NCI-H2029 treated with DMSO at 0.1 percent for 48 hours (cell line): ENCODE results near the gene NXF1.
"Not testable (repeated sequence)": the region's sequence is repeated elsewhere in the genome, so short reads cannot be mapped to it uniquely, and the experiment has no call there.

Experiments
- DNase-seq: peaks from one replicate; lab custom pipeline; 2025; lab: John Stamatoyannopoulos, UW

NXF1 gene

DNA sequence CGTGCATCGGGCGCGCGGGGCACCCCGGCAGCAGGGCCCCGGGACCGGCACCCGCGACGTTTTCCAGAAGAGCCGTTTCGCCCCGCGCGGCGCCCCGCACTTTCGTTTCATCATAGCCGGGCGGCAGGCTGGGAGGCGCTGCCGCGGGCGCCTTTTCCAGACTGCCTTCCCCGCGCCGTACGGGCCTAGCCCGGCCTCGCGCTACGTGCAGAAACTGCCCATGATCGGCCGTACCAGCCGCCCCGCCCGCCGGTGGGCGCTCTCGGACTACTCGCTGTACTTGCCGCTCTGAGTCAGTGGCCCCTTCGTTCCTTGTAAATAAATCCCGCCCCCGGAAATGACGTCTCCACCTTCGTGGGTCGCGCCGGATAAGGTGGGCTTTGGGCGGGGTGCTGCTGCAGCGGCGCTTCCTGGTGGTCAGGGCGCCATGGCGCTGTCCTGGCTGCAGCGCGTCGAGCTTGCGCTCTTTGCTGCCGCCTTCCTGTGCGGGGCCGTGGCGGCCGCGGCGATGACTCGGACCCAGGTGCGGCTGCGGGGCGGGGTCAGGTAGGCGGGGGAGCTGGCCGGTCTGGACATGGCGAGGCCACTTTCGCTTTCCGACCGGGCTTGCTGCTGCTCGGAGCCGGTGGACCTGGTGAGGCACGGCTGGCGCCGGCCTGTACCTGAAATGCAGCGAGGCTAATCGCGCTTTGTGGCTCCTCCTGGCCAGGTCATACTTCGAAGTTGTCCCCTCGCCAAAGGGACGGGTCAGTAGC lies 18.1 kb downstream of the NXF1 start, which contains the start of gene TMEM179B:
TMEM179B (plus strand) TSS at position 398 of the 755 bp plus-strand sequence; CDS start at position 428, 30 bp downstream.
- DNase-seq = peak; percentile 74

DNA sequence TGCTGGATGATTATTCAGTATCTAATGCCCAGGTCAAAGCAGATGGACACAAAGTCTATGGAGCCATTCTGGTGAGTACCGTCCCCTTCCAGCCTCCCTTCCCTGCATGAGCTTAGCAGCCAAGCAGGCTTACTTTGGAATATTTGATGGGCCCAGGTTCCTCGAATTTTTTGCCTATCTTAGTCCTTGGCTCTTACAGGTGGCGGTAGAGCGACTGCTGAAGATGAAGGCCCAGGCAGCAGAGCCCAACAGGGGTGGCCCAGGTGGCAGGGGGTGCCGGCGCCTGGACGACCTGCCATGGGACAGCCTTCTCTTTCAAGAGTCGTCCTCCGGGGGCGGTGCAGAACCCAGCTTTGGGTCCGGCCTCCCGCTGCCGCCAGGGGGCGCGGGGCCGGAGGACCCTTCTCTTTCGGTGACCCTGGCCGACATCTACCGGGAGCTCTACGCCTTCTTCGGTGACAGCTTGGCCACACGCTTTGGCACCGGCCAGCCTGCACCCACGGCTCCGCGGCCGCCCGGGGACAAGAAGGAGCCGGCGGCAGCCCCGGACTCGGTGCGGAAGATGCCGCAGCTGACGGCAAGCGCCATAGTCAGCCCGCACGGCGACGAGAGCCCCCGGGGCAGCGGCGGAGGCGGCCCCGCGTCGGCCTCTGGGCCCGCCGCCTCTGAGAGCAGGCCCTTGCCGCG lies 18.8 kb downstream of the NXF1 start:
- no peak for DNase-seq

DNA sequence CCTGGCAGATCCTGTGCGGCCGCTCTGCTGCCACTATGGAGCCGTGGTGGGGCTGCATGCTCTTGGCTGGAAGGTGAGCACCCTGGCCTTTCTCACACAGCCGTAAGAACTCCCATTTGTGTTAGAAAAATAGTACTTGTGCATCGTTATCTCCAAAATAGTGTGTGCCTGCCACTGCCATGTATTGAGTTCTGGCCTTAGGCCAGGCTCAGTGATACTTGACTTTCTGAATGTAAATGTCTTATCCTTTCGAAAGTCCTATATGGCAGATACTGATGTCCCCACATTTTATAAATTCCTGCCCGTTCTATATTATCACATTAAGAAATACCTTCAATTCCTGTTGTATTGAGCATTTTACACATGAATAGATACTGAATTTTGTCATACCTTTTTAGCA lies 22.5 kb downstream of the NXF1 start:
- no peak for DNase-seq

DNA sequence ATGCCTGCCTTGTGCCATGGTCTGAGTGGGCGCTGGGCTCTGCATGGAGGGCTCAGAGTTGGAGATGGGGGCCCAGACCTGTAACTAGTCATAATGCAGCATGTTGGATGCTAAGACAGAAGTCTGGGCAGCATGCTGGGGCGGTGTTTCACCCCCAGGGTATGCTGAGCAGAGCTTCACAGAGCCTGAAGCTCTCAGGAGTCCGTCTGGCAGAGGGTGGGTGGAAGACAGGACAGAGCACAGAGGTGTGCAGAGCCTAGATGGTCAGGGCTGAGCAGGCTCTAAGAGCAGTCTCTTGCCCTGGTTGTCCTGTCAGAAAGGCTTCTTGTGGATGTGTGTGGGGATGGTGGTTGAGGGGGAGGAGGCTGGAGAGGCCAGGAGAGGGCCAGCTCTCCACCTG lies 26.8 kb downstream of the NXF1 start:
- DNase-seq = no peak

DNA sequence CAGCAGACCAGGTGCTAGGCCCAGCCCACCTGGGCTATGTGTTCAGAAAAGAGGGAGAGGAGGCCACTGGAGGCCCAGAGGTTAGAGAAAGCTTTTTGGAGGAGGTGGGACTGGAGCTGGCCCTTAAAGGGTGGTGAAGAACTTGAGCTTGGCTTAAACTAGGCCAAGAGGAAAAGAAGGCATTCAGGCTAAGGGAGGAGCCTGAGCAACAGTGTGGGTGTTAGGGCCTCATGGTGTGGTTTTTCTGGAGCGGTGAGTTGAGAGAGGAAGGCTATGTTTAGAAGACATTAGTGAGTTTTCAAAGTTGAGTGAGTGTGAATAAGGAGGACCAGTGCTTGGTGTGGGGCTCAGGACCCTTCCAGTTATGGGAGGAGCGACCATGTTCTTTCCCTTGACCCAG lies 27.9 kb downstream of the NXF1 start:
- no peak for DNase-seq

DNA sequence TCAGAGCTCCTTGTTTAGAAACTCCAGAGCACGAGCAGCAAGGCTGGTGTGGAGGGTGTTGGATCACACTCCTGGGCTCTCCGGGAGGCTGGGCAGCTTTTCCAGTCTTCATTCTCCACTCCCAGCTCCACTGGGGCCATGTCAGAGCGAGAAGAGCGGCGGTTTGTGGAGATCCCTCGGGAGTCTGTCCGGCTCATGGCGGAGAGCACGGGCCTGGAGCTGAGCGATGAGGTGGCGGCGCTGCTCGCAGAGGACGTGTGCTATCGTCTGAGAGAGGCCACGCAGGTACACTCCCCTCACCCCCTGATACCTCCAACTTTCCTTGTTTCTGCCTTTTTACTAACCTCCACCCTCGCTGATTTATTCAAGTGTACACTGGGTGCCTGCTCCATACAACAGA lies 29.6 kb downstream of the NXF1 start:
- DNase-seq = no peak

DNA sequence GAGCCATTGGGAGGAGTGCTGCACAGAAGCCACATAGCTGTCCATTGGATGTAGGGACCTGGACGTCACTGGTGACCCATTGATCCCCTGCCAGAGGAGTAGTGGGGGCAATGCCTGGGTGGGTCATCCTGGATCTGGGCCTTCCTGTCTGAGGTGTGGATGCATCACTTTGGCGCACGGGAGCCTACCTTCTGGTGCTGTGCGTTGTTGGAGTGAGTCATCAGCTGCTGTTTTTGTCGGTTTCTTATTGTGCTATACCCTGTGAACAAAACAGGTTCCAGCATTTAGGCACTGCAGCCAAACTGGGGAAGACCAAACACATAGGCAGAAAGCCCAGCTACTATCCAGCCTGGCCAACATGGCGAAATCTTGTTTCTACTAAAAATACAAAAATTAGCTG lies 30.8 kb downstream of the NXF1 start:
- DNase-seq = no peak

DNA sequence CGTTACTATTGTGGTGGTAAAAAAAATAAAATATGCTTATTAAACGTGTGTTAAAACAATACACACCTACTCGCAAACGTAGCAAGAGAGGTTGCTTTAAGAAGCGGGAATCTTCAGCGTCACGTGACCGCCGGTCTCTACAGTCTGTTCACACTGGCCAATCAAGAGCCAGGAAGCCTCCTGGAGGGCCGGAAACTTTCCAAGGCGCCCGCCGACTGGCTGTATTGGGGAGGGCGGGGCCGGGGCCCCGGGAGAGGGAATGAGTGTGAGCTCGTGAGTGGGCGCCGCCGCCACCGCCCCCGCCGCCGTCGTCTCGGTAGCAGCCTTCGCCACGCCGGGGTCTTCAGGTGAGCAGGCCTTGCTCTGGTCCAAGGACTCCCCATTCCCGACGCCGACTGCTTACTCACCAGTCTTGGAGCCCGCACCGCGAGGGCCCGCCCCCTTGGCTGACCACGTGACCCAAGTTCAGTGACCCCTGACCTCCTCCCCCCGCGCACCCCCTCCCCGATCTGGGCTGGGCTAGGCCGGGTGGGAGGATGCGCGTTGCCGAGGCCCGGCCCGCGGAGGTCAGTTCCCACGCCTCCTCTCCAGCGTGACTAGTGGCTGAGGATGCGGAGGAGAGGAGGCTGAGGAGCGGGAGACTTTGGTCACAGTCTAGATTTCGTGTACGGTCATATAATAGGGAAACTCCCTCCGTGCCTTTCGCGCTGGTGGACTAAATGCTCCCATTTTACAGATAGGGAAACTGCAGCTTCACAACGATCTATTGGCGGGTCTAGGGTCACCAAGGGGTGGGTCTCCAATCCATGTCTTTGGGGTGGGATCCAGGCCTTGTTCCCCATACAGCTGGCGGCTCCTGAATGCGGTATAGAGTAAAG lies 33.9 kb downstream of the NXF1 start, which contains the start of gene TAF6L:
TAF6L (plus strand) TSS at position 253 of the 878 bp plus-strand sequence. CDS start 4,388 bp downstream, outside the sequence.
- DNase-seq = peak; percentile 91

DNA sequence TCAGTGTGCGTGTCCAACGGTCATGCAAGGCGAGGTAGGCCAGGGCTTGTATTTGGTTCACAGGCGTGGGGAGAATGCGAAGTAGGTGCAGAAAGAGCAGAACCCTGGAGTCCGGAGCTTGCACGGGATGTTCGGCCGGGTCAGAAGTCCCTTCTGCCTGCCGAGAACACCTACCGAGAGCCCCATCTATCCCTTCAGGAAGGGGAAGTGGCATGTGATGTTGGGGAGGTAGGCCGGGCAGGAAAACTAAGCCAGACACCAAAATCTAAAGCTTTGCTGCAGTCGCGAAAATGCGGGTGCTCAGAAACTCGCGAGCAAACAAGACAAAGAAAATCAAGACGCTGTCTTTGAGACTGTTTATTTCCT lies 34.5 kb downstream of the NXF1 start:
- no peak for DNase-seq

DNA sequence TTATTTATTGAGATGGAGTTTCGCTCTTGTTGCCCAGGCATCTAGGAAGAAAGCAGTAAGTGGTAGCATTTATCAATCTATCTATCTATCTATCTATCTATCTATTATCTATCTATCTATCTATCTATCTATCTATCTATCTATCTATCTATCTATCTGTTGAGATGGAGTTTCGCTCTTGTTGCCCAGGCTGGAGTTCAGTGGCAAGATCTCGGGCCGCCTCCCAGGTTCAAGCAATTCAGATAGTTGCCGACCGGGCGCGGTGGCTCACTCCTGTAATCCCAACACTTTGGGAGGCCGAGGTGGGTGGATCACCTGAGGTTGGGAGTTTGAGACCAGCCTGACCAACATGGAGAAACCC lies 44.4 kb downstream of the NXF1 start:
- DNase-seq = not testable (repeated sequence)

DNA sequence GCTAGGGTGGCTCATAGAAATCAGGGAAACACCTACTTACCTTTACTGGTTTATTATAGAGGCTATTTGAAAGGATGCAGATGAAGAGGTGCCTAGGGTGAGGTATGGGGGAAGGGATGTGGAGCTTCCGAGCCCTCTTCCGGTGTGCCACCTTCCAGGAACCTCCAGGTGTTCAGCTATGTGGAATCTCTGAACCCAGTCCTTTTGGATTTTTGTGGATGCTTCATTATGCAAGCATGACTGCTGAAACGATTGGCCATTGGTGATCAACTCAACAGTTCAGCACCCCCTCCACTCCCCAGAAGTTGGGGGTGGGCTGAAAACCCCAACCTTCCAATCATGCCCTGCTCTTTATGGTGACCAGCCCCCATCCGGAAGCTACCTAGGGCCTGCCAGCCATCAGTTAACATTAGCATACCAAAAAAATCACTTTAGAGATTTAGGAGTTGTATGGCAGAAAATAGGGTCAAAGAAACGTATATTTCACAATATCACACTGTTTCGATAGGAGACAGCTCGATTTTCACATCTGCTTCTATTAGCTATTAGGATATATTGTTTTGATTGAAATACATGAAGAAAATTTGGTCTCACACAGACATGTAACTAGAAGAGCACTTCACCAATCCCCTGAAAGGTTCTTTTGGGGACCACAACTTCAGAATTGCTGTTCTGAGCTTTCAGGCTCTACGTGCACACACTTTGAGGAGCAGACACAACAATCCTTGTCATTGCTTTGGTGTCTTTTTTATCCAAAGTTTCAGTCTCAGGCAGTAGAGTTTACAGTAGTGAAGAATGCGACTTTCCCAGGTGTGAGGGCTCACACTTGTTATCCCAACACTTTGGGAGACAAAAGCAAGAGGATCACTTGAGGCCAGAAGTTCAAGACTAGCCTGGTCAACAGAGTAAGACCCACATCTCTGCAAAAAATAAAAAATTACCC lies 47.1 kb downstream of the NXF1 start:
- DNase-seq = no peak

DNA sequence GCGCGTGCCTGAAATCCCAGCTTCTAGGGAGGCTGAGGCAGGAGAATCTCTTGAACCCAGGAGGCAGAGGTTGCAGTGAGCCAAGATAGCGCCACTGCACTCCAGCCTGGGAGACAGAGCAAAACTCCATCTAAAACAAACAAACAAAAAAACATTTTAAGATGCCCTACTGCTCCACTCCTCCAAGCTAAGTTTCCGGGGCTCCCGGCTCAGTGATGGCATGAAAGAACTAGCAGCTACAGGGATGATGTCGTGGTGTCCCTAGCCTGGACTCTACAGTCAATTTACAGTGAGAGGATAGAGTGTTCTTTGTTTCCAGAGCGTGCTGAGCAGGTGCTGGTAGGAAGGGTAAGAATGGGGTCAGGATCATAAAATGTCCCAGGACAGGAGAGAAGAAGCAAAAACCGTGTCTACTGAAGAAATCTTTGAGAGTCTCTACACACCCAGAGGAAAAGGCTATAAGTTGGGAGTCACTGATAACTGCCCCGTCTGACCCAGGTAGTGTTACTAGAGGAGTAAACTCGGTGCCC lies 50.1 kb downstream of the NXF1 start:
- DNase-seq = no peak

DNA sequence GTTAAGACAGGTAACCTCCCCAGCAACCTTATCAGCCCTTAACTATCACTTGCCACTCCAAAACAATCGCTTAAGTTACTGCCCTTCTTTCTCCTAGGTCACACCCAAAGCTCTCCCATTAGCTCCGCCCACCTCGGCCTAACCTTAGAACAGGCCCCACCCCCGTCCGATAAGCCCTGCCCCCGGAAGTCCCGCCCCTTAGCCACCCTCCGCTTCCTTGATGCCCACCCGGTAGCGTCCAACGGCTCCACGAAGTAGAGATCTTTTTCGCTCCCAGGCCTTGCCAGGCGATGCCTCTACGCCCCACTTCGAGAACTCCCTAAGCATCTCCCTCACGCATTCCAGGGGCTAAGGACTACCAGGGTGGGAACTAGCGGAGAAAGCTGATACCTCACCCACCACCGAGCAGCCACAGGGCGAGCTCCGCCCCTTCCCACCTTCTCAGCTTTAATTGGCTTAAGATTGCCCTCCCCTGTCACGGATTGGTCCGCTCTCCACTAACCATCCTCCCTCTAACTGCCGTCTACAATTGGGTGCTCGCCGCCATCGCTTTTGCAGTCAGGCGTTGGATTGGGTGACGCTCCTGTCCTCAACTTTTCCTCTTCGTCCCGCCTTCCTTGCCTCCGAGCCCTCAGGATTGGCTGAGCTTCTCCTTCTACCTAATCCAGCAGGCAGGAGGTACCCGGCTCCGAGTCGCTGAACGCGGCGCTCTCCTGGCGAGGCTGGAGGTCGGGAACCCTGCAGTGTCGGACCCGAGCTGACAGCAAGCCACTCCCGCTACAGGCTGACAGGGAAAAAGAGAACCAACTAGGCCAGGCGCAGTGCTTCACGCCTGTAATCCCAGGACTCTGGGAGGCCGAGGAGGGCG lies 51.3 kb downstream of the NXF1 start, which contains the start of gene ZBTB3:
ZBTB3 (minus strand) TSS at position 425 of the 868 bp plus-strand sequence. CDS start 496 bp downstream, outside the sequence.
- DNase-seq = peak; percentile 99

DNA sequence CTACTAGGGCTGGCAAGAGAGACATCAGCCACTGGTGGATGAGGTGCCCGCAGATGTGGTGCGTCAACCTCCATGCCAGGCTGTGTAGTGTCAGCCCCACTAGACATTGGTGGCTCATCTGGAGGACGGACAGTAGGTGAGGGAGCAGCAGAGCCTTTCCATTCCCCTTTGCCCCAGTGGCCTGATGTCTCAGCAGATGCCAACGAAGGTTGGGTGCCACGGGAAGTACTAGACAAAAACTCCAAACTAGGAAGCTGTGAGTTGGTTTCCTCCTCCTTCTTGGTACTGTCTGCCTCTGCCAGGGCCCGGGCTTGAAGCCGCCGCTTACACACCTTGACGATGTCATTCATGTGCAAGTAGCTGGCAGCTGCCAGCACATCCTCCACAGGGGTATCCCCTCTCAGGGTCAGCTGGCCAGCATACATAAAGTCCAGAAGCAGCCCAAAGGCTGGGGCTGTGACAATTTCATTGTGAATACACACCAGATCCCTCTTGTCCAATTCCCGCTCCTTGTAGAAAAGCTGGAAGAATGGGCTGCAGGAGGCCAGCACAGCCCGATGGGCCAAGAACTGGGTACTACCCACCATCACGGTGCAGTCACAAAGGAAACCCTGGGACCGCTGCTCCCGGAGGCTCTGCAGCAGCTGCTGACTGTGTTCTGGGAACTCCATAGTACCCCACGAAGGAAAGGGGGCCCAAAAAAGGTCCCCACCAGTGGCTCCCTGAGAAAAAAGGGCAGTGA lies 52.1 kb downstream of the NXF1 start:
- DNase-seq = no peak

DNA sequence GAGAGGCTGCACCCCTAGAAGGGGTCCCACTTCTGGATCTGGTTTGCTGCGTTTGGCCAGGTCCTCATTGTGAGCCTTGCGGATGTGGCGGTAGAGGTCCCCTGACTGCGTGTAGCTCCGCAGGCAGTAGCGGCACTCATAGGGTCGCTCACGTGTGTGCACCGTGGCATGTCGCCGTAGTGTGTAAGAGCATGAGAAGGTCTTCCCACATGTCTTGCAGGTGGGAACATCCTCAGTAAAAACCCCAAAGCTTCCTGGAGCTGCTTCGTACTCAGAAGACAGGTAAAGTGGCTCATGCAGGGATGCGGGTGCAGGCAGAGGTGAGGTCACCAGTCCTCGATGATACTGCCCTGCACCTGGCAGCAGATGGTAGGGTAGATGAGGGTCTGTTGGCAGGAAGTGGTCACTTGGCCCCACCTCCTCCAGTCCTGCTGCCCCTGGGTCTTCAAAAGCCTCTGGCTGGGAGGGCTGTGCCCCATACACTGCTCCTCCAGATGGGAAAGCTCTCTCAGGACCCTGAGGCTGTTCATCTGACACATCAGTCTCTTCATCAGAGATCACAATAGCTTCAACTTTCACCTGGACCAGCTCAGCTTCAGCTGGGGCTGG lies 53.0 kb downstream of the NXF1 start:
- DNase-seq = no peak

DNA sequence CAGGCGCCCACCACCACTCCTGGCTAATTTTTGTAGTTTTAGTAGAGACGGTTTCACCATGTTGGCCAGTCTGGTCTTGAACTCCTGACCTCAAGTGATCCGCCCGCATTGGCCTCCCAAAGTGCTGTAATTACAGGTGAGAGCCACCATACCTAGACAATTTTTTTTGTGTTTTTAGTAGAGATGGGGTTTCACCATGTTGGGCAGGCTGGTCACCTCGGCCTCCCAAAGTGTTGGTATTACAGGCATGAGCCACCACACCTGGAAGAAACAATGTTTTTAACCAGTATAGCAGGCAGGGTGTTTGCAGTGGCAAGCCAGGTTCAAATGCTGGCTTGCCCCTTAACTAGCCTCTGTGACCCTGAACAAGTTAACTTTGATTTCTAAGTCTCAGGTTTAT lies 55.3 kb downstream of the NXF1 start:
- DNase-seq = not testable (repeated sequence)

DNA sequence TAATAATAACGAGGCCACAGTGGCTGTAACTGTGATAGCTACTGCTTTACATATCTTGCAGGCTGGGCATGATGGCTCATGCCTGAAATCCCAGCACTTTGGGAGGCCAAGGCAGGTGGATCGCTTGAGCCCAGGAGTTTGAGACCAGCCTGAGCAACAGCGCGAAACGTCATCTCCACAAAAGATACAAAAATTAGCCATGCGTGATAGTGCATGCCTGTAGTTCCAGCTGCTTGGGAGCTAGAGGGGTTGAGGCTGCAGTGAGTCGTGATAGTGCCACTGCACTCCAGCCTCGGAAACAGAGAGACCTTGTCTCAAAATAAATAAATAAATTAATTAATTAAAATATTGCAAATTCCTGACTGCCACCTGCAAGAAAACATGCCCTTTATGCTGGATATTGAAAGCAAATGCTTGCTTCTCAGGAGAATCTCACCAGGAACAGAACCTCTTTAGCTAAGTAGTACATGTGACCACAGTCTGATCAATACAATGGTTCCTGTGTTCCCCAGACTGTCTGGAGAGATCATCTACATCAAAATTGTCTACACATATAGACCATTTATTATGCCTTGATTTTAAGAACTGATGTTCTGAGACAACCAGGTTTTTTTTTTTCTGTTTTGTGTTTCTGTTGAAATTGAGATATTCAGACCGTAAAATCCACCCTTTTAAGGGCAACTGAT lies 57.6 kb downstream of the NXF1 start:
- no peak for DNase-seq
